Peyer's patch (tissue), 4 donors: ENCODE data around the gene ENPEP.

Experiments used
- POLR2A ChIP-seq, 2 donors: fragments of 450-650 bp; IDR thresholded peaks; one replicate each; pipeline ENCODE4 v1.5.1; 2017; ENCODE audit warnings: antibody characterized with exemption in 2 of 2, mild to moderate bottlenecking in 2 of 2, moderate library complexity in 2 of 2
- TF ChIP-seq, protein P1 (sequence below), 6 experiments: fragments of 450-650 bp in 4 of 6; fragments of 200-600 bp in 2 of 6; sonication (generic) in 1 of 6; IDR thresholded peaks; one replicate each; pipeline ENCODE4 v1.5.1; 2017 to 2019; ENCODE audit warnings: antibody characterized with exemption in 6 of 6, mild to moderate bottlenecking in 3 of 6, moderate library complexity in 1 of 6

DNA sequence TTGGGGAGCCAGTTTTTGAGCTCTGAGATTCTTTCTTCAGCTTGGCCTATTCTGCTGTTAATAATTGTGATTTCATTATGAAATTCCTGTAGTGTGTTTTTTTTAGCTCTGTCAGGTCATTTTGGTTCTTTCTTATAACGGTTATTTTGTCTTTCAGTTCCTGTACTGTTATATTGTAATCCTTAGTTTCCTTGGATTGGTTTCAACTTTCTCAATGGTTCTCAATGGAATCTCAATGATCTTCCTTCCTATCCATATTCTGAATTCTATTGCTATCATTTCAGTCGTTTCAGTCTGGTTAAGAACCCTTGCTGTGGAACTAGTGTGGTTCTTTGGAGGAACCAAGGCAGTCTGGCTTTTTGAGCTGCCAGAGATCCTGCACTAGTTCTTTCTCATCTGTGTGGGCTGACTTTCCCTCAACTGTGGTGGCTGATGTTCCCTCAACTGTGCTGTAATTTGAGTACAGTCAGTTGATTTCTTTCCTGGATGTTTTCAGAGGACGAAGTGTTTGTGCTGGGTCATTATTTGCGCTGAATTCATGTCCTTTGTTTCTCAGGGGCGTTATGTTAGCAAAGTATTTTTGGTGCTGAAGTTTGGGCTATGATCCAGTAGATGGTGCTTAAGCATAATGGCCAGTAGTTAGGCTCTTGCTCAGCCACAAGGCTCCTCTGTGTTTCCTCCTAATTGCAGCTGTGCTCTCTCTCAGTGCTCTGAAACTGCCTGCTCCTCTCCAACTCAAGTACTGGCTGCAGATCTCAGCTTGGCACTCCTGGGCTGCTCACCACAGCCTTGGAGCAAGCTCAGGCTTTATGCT lies 27.5 kb downstream of the ENPEP start:
- TF ChIP-seq, protein P1, sequence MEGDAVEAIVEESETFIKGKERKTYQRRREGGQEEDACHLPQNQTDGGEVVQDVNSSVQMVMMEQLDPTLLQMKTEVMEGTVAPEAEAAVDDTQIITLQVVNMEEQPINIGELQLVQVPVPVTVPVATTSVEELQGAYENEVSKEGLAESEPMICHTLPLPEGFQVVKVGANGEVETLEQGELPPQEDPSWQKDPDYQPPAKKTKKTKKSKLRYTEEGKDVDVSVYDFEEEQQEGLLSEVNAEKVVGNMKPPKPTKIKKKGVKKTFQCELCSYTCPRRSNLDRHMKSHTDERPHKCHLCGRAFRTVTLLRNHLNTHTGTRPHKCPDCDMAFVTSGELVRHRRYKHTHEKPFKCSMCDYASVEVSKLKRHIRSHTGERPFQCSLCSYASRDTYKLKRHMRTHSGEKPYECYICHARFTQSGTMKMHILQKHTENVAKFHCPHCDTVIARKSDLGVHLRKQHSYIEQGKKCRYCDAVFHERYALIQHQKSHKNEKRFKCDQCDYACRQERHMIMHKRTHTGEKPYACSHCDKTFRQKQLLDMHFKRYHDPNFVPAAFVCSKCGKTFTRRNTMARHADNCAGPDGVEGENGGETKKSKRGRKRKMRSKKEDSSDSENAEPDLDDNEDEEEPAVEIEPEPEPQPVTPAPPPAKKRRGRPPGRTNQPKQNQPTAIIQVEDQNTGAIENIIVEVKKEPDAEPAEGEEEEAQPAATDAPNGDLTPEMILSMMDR (IDR thresholded peaks at IDR 0.05): no peak
- no peak for TF ChIP-seq POLR2A (IDR thresholded peaks at IDR 0.05)
